GM21447 (cell line): ENCODE results near the gene TRIM26.
"Not testable (repeated sequence)": the region's sequence is repeated elsewhere in the genome, so short reads cannot be mapped to it uniquely, and the experiment has no call there.

Experiments
- ATAC-seq: cut with Tn5 transposase; IDR thresholded peaks from one replicate; pipeline ENCODE4 v1.9.1; 2021; ENCODE audit not compliant: unreplicated experiment

Gene TRIM26, protein sequence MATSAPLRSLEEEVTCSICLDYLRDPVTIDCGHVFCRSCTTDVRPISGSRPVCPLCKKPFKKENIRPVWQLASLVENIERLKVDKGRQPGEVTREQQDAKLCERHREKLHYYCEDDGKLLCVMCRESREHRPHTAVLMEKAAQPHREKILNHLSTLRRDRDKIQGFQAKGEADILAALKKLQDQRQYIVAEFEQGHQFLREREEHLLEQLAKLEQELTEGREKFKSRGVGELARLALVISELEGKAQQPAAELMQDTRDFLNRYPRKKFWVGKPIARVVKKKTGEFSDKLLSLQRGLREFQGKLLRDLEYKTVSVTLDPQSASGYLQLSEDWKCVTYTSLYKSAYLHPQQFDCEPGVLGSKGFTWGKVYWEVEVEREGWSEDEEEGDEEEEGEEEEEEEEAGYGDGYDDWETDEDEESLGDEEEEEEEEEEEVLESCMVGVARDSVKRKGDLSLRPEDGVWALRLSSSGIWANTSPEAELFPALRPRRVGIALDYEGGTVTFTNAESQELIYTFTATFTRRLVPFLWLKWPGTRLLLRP

GRCh38 chr6:30212865-30213666 is at the start of gene TRIM26:
TSS of gene TRIM26 (minus strand) at chr6:30213406. CDS start at chr6:30199103, 14,303 bp downstream.
- ATAC-seq, result peak; percentile 81

- peak; percentile 3 for ATAC-seq
Measured at GRCh38 chr6:30260036-30260504, 46.9 kb upstream of the TRIM26 start.

DNA sequence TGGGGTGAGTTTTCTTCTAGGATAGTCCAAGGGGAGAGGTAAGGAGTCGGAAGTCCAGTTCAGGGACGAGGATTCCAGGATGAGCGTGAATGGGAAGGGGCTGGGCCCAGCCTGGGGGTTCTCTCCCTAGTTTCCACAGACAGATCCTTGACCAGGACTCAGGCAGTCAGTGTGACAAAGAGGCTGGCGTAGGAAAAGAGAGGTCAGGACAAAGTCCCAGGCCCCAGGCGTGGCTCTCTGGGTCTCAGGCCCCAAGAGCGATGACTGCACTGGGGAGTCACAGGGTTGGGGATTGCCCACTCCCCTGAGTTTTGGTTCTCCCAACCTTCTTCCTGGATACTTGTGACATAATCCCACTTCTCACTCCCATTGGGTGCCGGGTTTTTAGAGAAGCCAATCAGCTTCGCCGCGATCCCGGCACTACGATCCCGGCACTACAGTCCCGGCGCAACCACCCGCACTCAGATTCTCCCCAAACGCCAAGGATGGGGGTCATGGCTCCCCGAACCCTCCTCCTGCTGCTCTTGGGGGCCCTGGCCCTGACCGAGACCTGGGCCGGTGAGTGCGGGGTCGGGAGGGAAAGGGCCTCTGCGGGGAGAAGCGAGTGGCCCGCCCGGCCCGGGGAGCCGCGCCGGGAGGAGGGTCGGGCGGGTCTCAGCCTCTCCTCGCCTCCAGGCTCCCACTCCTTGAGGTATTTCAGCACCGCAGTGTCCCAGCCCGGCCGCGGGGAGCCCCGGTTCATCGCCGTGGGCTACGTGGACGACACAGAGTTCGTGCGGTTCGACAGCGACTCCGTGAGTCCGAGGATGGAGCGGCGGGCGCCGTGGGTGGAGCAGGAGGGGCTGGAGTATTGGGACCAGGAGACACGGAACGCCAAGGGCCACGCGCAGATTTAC is 46.2 kb upstream of the TRIM26 start:
- ATAC-seq, result peak; percentile 94

DNA sequence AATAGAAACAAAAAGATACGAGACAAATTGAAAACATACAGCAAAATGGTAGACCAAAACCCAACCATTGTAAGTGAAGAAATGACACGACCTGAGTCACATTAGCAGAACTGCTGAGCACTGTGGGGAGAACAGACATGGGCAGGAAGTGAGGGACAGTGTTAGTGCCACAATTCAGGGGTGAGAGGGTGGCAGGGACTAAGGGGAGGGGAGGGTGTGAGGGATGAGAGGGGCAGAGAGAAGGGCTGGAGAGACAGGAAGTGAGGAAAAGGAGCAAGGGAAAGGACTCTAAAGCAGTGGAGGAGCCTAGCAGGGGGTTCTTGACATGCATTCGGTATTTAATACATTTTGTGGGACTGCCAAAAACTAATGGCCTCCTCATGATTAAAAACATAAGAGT is 45.0 kb upstream of the TRIM26 start:
- ATAC-seq, result no peak

- ATAC-seq, result not testable (repeated sequence)
Measured at GRCh38 chr6:30252417-30252816, 39.2 kb upstream of the TRIM26 start.

DNA sequence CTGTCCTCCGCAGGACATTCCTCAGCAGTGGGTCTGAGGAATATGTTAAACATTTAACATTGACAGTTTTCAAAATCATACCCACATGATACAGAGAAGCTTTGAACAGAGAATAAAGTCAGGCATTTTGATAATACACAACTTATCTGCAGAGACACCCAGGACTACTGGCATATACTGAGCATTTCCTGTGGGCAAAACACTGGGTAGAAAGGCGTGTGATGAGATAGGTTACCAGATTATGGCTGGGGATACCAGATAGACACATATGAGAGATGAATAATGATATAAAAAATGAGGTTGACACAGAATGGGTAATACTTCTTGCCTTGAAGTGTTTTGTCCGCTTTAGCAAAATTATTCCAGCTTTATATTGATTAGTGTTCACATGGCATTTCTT is 31.4 kb upstream of the TRIM26 start:
- ATAC-seq, result no peak

DNA sequence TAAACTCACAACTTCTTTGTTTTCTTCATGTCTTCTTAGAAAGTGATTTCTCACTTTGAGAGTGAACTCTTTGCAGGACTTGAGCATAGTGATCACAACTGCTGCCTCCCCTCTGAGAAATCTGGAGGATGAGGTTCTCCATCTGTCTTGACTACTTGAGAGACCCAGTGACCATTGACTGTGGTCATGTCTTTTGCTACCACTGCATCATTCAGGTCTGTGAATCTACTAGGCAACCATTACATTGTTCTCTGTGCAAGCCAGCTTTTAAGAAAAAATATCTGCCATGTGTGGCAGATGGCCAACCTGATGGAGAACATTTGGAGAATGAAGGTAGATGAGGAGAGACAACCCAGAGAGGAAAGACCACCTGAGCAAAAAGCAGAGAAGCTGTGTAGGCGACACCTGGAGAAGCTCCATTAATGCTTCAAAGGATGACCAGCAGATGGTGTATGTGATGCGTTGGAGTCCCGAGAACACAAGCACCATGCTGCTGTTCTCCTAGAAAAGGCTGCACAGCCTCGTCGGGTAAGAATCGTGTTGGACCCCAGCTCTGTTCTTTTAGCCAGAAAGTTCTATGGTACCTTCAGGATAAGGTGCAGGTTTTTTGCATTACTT is 25.1 kb upstream of the TRIM26 start:
- ATAC-seq, result no peak

DNA sequence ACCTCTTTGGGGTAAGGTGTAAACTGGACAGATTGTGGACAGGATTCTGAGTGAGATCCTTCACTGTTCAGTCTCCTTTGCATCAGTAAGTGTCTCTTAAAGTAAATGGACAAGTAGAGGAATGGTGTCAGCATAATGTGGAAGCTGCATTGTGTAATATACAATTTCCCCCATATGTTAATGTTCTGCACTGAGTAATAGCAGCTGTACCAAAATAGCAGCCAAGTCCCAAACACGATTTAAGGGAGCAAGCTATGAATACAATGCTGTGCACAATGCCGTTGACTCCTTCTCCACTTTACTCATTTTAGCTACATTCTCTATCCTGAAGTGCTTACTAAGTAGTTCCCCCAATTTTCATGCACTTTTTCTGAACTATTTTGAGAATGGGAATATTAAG is 21.1 kb upstream of the TRIM26 start:
- ATAC-seq, result no peak

GRCh38 chr6:30231067-30231466 is 17.9 kb upstream of the TRIM26 start:
- no peak for ATAC-seq

DNA sequence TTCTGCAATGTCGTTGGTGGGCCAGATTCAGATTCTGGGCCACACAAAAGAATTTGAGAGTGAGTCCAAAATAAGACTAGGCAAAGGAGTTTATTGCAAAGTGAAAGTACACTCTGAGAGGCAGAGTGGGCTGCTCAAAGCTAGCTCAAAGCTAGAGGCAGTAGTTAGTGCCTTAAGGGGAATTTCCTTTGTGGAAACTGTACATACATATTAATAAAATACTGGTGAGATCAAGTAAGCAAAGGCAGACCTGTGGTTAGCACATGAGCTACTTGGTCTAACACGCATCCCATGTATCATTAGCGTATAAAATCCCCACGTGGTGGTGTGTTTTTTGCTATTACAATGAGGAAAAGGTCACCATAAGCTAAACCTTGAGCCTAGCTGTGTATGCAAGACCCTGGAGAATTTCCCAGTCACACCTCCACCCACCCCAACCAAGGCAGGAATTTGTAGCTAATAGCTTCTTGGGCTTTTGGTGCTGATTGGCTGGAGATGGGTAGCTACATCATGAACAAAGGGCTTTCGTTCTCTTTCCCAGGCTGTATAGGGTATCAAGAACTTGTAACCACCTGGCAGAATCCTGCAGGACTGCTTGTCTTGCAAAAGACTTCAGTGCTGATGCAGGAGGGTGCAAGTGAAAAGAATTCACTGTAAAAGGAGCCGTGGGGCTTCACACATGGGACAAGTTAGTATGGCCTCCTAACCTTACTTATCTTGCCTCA is 14.7 kb upstream of the TRIM26 start:
- no peak for ATAC-seq

- no peak for ATAC-seq
Measured at GRCh38 chr6:30227242-30227722, 14.1 kb upstream of the TRIM26 start.

GRCh38 chr6:30223339-30223738 is 10.1 kb upstream of the TRIM26 start:
- ATAC-seq, result no peak

DNA sequence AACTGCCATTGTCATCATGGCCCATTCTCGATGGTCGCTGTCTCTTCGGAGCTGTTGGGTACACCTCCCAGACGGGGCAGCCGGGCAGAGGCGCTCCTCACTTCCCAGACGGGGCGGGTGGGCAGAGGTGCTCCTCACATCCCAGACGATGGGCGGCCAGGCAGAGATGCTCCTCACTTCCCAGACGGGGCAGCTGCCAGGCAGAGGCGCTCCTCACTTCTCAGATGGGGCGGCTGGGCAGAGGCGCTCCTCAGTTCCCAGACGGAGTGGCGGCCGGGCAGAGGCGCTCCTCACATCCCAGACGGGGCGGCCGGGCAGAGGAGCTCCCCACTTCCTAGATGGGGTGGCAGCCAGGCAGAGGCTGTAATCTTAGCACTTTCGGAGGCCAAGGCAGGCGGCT is 8.8 kb upstream of the TRIM26 start:
- ATAC-seq, result not testable (repeated sequence)

DNA sequence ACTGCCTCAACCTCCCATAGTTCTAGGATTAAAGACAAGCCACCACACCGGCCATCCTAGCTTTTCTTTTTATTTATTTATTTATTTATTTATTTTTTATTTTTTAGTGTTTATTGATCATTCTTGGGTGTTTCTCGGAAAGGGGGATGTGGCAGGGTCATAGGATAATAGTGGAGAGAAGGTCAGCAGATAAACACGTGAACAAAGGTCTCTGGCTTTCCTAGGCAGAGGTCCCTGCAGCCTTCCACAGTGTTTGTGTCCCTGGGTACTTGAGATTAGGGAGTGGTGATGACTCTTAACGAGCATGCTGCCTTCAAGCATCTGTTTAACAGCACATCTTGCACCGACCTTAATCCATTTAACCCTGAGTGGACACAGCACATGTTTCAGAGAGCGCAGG is 8.2 kb upstream of the TRIM26 start:
- ATAC-seq, result not testable (repeated sequence)

DNA sequence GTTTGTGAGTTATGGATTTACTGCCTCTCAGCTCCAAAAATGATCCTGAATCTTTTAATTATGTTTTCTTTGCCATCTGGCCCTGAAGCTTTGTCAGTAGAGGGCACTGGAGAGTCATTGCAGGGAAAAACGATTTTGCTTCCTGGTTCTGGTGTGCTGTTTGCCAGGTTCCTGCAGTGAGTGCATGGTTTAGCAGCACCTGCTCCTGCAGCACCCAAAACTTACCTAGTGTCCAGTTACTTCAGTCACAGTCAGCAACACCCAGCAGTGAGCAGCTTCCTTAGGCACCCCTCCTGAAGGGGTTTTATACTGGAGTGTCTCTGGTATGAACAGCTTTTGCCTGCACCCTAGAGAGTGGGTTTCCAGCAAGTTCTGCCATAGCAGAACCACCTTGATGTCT is 6.0 kb upstream of the TRIM26 start:
- ATAC-seq, result no peak

DNA sequence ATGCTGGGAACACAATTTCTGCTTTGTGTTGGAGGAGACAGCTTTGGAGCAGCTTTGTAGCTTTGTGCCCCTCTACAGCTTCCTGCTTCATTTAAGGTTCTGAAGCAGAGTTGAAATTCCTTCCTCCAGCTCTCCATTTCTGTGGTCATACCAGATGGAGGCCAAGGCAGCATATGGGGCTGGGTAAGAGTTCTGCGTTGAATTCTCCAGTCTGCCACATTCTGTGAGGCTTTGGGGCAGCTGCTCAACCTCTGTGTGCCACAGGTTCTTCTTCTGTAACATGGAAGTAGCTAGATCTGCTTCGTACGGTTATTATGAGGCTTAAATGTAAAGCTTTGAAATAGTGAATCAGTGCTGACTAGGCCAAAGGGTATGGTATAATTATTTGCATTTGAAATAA is 2.9 kb upstream of the TRIM26 start:
- no peak for ATAC-seq

- ATAC-seq, result no peak
Measured at GRCh38 chr6:30214657-30214982, 1.4 kb upstream of the TRIM26 start.

DNA sequence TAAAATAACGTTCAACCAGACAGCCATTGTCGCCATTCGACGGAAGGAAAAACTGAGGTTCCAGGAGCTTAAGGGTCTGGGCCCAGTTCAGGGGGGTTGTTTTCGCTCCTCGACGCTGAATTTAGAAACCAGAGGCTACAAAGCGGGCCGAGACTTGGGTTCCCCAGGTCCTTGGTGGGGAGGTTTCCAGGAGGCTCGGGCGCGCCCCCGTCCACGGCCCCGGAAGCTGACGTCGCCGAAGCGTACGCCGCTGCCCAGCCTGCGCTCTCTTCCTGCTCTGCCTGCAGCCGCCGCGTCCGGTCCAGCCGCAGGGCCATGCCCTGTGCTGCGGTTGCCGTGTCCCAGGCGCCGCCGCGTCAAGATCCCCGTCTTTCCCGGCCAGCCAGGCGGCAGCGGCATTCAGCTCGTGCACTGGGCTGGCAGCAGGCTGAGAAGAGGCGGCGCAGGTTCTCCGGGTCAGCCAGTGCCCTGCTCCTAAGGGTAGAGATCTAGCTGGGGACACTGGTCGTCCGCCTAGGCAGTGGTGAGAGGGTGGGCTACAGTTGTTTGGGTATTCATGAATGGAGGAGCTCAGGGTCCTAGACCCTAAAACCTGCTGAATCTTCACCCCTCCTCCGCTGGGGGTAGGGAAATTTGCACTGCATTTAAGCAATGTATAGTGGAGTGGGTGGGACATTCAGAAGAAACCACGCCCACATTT is 901 bp upstream of the TRIM26 start:
- ATAC-seq, result peak; percentile 57

GRCh38 chr6:30213667-30213956 is 406 bp upstream of the TRIM26 start:
- no peak for ATAC-seq
